ENCODE measurements around the gene HYAL1.
"Not testable (repeated sequence)": the region's sequence is repeated elsewhere in the genome, so short reads cannot be mapped to it uniquely, and the experiment has no call there.

The HYAL1 gene

GRCh38 chr3:50292159-50293078 is 11.0 kb downstream of the HYAL1 start, which contains the start of gene IFRD2:
Gene IFRD2, minus strand, starts transcription at chr3:50292429. Its CDS starts 155 bp downstream, at chr3:50292274.
- peak; percentile 99 for DNase-seq

- DNase-seq: no peak
Observed at GRCh38 chr3:50290161-50290641, 13.2 kb downstream of the HYAL1 start.

GRCh38 chr3:50289130-50289529 is 14.2 kb downstream of the HYAL1 start:
- no peak for DNase-seq

DNA sequence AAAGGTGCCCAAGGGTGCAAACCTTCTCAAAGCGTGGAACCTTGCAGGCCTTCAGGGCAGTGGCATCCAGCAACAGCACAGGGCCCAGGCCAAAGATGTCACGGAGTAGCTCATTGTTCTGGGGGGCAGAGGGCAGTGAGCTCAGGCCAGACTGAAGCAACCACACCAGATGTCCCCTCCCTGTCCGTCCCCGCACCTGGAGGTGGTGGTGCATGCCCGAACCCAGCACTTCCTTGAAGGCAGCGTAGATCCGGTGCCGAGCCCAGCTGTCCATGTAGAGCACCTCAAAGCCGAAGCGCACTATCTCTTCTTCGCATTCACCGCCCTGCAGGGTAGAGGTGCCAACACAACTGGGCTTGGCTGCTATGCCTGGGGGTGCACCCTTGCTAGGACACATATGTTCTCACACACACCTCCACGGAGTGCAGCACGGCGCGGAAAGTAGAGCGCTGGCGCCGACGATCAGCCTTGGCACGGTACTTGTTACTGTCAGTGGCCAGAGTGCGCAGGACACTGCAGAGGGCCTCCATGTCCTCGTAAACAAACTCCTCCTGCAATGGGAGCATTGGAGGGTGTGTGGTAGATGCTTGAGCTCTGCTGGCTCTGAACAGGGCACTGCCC is 14.9 kb downstream of the HYAL1 start:
- no peak for DNase-seq

- no peak for DNase-seq
Observed at GRCh38 chr3:50287262-50287661, 16.1 kb downstream of the HYAL1 start.

GRCh38 chr3:50286322-50287227 is 16.8 kb downstream of the HYAL1 start:
- DNase-seq: no peak

GRCh38 chr3:50284121-50284520 is 19.3 kb downstream of the HYAL1 start:
- not testable (repeated sequence) for DNase-seq

DNA sequence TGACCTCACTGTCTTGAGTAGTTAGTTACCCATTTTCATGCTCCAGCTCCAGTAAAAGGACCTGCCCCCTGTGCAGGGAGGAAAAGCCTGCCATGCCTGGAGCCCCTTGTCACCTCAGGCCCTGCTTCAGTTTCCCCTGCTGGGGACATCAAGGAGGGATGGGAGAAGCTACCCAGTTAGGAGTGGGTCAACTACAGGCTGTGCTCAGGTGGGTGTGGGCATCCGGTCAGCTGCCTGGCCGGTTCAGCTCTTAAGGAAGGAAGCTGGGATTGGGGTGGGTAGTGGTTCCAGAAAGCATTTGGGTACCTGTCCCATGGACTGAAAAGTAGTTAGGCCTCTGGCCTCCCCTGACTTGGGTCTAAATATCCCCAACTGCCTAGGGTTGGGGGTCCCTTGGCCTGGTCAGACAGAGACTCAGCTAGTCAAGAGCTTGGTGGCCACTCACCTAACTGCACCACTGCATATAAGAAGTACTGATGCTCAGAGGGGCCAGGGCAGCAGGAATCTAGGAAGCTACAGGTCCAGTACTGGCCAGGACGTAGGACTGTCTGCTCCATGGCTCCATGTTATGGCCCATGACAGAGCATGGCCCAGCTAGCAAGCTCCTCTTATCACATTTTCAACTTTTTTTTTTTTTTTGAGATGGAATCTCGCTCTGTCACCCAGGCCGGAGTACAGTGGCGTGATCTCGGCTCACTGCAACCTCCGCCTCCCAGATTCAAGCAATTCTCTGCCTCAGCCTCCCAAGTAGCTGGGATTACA is 23.9 kb downstream of the HYAL1 start:
- DNase-seq: no peak

DNA sequence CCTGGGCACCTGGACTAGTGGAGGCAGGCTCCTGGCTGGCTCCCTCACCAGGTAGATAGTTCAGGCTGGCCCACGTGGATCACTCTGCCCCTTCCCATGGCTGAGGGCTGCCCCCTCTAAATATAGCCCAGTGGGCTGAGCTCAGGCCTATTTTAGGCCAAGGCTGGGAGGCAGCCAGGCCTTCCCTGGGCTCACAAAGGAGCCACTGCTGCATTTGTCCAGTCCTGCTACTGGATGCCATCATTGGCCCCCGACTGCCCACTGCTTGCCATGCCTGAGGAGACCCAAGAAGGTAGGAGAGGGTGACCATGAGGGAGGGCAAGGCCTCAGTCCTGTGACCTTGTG is 24.5 kb downstream of the HYAL1 start, which contains the start of gene LSMEM2:
TSS of gene LSMEM2 (plus strand) at position 208 of the 345 bp plus-strand sequence. CDS start at position 235, 27 bp downstream.
- no peak for DNase-seq

DNA sequence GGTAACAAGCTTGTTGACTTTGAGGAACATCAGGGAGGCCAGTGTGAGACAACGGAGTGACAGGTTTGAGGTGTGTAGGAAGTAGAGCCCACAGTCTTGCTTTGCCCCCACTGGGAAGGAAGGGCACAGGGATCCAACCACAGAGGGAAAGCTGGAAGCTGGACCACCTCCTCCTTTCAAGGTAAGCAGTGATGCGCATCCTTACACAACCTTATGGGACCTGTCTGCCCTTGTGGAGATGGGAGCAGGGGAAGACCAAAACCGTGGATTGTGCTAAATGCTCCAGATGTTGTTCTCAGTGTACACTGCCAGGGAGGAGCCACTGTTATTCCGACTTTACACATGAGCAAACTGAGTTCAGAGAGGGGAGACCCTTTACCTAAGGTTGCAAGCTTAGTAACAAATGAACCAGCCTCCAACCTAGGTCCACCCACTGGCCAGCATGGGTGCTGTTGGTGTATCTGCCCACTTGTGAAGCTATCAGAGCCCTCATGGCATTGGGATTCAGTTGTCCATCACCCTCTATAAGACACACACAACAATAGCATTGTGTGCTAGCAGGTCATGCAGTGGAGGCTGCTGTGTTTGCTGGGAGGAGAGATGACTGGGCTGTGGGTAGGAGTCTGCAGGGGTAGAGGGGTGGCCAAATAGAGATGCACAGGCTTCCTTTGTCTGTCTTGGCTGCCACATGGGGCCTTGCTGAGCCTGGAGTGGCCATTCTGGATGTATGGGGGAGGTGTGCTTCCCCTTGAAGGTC is 25.1 kb downstream of the HYAL1 start:
- no peak for DNase-seq

GRCh38 chr3:50276762-50277101 is 26.6 kb downstream of the HYAL1 start:
- DNase-seq: no peak

DNA sequence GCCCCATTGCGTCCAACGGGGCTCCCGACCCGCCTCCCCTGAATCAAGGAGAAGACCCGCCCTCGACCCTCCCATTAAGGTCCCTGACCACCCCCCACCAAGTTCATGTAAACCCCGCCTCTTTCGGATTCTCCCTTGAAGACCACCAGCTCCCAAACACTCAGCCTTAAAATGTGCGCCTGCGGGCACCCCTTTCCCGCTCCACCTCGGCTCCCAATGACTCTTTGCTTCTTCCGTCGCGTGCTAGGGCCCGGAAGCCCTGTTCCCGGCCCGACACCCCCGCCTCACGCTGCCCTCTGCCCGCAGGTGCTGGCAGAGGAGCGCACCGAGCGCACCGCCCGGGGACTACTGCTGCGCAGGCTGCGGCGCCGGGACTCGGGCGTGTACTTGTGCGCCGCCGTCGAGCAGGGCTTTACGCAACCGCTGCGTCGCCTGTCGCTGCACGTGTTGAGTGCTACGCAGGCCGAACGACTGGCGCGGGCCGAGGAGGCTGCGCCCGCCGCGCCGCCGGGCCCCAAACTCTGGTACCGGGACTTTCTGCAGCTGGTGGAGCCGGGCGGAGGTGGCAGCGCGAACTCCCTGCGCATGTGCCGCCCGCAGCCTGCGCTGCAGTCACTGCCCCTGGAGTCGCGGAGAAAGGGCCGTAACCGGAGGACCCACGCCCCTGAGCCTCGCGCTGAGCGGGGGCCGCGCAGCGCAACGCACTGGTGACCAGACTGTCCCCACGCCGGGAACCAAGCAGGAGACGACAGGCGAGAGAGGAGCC is 27.2 kb downstream of the HYAL1 start:
- DNase-seq: no peak

DNA sequence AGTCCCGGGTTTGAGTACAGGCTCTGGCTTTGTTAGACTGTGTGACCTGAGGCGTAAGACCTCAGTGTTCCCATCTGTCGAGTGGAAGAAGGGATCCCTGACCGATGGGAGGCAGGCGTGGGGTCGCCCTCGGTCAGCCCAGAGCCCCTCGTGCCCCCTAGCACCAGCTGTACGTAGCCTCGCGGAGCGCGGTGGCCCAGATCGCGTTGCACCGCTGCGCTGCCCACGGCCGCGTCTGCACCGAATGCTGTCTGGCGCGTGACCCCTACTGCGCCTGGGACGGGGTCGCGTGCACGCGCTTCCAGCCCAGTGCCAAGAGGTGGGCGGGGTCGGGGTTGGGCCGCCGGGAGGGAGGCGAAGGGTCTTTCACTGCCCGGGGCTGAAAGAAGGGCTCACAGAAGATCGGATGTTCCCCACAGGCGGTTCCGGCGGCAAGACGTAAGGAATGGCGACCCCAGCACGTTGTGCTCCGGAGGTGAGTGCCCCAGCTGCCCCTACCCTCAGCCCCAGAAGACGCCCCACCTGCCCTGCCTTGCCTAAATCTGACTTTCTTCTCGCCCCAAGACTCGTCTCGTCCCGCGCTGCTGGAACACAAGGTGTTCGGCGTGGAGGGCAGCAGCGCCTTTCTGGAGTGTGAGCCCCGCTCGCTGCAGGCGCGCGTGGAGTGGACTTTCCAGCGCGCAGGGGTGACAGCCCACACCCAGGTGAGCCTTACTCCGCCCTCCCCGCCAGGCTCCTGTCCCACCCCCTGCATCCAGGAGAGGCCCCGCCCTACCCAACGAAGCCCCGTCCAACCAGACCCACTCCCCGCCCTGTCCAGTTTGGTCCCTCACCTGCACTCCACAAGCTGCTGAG is 28.0 kb downstream of the HYAL1 start:
- DNase-seq: no peak

DNA sequence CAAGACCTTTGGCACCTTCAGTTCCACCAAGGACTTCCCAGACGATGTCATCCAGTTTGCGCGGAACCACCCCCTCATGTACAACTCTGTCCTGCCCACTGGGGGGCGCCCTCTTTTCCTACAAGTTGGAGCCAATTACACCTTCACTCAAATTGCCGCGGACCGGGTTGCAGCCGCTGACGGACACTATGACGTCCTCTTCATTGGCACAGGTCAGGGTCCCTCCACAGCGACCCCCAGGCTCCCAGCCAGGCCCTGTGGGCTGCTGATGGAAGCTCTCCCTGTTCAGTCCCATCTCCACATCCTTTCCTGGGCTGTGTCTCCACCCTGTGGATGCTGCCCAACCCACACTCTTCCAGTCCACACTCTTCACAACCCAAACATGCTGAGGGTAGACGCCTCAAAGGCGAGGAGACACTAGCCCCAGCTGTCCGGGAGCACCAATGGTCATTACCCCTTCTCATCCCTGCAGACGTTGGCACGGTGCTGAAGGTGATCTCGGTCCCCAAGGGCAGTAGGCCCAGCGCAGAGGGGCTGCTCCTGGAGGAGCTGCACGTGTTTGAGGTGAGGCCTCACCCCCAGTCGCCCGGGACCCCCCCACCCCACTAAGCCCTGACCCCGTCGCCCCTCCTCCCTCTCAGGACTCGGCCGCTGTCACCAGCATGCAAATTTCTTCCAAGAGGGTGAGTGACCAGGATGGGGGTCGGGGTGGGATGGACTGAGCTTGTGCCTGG is 28.8 kb downstream of the HYAL1 start:
- peak; percentile 86 to 87 for DNase-seq

DNA sequence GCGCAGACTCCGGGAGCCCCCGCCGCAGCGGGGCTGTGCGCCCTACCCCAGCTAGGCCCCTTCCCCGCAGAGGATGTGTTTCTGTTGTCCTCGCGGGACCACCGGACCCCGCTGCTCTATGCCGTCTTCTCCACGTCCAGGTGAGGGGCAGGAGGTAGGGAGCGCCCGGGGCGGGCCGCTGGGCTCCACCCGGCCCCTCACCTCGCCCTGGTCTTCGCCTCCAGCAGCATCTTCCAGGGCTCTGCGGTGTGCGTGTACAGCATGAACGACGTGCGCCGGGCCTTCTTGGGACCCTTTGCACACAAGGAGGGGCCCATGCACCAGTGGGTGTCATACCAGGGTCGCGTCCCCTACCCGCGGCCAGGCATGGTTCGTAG is 29.7 kb downstream of the HYAL1 start:
- no peak for DNase-seq

DNA sequence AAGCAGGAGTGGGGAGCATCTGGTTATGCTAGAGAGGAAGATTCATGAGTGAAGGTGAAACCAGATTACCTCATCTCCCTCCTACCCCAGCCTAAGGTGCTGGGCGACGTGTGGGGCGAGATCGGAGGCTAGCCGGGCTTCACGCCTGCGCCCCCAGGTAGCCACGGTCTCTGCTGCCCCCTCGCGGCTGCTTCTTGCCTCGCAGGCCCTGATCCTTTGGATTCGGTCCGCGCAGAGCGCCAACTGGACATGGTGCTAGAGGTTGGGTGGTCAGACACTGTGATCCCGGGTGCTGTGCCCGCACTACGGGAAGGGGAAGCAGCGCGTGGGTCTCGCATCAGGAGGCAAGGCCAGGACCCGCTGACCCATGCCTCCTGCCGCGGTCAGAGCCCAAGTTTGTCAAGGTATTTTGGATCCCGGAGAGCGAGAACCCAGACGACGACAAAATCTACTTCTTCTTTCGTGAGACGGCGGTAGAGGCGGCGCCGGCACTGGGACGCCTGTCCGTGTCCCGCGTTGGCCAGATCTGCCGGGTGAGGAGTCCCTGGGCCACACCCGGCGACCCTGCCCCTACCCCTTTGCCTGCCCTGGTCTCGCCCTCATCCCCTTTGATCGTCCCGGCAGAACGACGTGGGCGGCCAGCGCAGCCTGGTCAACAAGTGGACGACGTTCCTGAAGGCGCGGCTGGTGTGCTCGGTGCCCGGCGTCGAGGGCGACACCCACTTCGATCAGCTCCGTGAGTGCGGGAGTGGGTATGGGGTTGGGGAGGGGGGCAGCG is 30.3 kb downstream of the HYAL1 start:
- peak; percentile 74 to 90 for DNase-seq

GRCh38 chr3:50272538-50272910 is 30.9 kb downstream of the HYAL1 start:
- not testable (repeated sequence) for DNase-seq

- no peak for DNase-seq
Observed at GRCh38 chr3:50271314-50271936, 31.9 kb downstream of the HYAL1 start.
